HepG2 (cell line): Measurements from ENCODE around the gene NFE2L2. TPM values are rescaled to one million over a fixed set of nuclear protein-coding genes. Genes with fewer than 3 reads are reported as not detected.

Experiments
- AHR ChIP-seq: IDR thresholded peaks from 2 replicates; pipeline ENCODE4 v1.6.1; 2018; ENCODE audit warnings: missing genetic modification reagents, missing compliant biosample characterization
- ARHGAP35 ChIP-seq: sonication (generic); formaldehyde crosslinking; IDR thresholded peaks from 2 replicates; pipeline ENCODE4 v1.9.0; 2022; ENCODE audit warnings: mild to moderate bottlenecking, inconsistent platforms, moderate library complexity, missing genetic modification reagents, borderline replicate concordance
- CAMTA2 ChIP-seq: sonication (generic); formaldehyde crosslinking; IDR thresholded peaks from 2 replicates; pipeline ENCODE4 v1.4.0; 2020; ENCODE audit warnings: mild to moderate bottlenecking, missing genetic modification reagents, borderline replicate concordance
- GLI4 ChIP-seq: sonication (generic); formaldehyde crosslinking; IDR thresholded peaks from 2 replicates; pipeline ENCODE4 v1.5.1; 2020; ENCODE audit warnings: missing genetic modification reagents, mild to moderate bottlenecking, moderate library complexity, borderline replicate concordance
- HMG20B ChIP-seq: conservative IDR thresholded peaks from 2 replicates; pipeline ENCODE4 v1.6.1; 2016; ENCODE audit warnings: missing genetic modification reagents, missing compliant biosample characterization
- HNF4A ChIP-seq: sonication (generic); formaldehyde crosslinking; IDR thresholded peaks from 2 replicates; pipeline ENCODE4 v1.4.0; 2020; ENCODE audit warnings: missing genetic modification reagents
- MTA3 ChIP-seq: sonication (generic); formaldehyde crosslinking; IDR thresholded peaks from 2 replicates; pipeline ENCODE4 v1.4.0; 2020; ENCODE audit warnings: missing genetic modification reagents
- MTF1 ChIP-seq: sonication (generic); formaldehyde crosslinking; IDR thresholded peaks from 2 replicates; pipeline ENCODE4 v1.5.0; 2020; ENCODE audit warnings: missing genetic modification reagents
- MTF2 ChIP-seq: sonication (generic); formaldehyde crosslinking; IDR thresholded peaks from 2 replicates; pipeline ENCODE4 v1.5.0; 2020; ENCODE audit warnings: missing genetic modification reagents, borderline replicate concordance
- NFIB ChIP-seq: sonication (generic); formaldehyde crosslinking; IDR thresholded peaks from 2 replicates; pipeline ENCODE4 v1.9.0; 2021; ENCODE audit warnings: missing genetic modification reagents, mild to moderate bottlenecking, borderline replicate concordance
- PHF20 ChIP-seq: sonication (generic); formaldehyde crosslinking; IDR thresholded peaks from 2 replicates; pipeline ENCODE4 v1.5.0; 2020; ENCODE audit warnings: mild to moderate bottlenecking, missing genetic modification reagents
- RBFOX2 ChIP-seq: fragments of 200-400 bp; formaldehyde crosslinking; IDR thresholded peaks from 2 replicates; pipeline ENCODE4 v1.6.1; 2017; ENCODE audit warnings: low read depth, mild to moderate bottlenecking, low read length
- SMAD9 ChIP-seq: sonication (generic); formaldehyde crosslinking; IDR thresholded peaks from 2 replicates; pipeline ENCODE4 v1.5.1; 2020; ENCODE audit warnings: mild to moderate bottlenecking, missing genetic modification reagents
- ZBTB7A ChIP-seq: sonication (generic); formaldehyde crosslinking; IDR thresholded peaks from 2 replicates; pipeline ENCODE4 v1.8.0; 2022; ENCODE audit warnings: mild to moderate bottlenecking, missing genetic modification reagents
- ZNF34 ChIP-seq: sonication (generic); formaldehyde crosslinking; IDR thresholded peaks from 2 replicates; pipeline ENCODE4 v1.4.0; 2020; ENCODE audit warnings: mild to moderate bottlenecking, missing genetic modification reagents, borderline replicate concordance
- ZNF484 ChIP-seq: sonication (generic); formaldehyde crosslinking; IDR thresholded peaks from 2 replicates; pipeline ENCODE4 v1.5.1; 2020; ENCODE audit warnings: mild to moderate bottlenecking, low read depth, missing genetic modification reagents, borderline replicate concordance
- ZNF562 ChIP-seq: sonication (generic); formaldehyde crosslinking; IDR thresholded peaks from 2 replicates; pipeline ENCODE4 v1.8.0; 2022; ENCODE audit warnings: missing genetic modification reagents, borderline replicate concordance
- ZNF768 ChIP-seq: sonication (generic); formaldehyde crosslinking; IDR thresholded peaks from 2 replicates; pipeline ENCODE4 v1.4.0; 2020; ENCODE audit warnings: missing genetic modification reagents
- ZNF772 ChIP-seq: sonication (generic); formaldehyde crosslinking; IDR thresholded peaks from 2 replicates; pipeline ENCODE4 v1.5.0; 2020; ENCODE audit warnings: mild to moderate bottlenecking, missing genetic modification reagents
- ZSCAN20 ChIP-seq: sonication (generic); formaldehyde crosslinking; IDR thresholded peaks from 2 replicates; pipeline ENCODE4 v1.4.0; 2020; ENCODE audit warnings: missing genetic modification reagents, mild to moderate bottlenecking, borderline replicate concordance
- ZSCAN21 ChIP-seq: sonication (generic); formaldehyde crosslinking; IDR thresholded peaks from 2 replicates; pipeline ENCODE4 v1.8.0; 2022; ENCODE audit warnings: mild to moderate bottlenecking, missing genetic modification reagents, moderate library complexity, borderline replicate concordance
- polyA plus RNA-seq, 8 experiments: library from polyadenylated mRNA; depleted of rRNA in 3 of 8; stranded (reverse) in 7 of 8; unstranded in 1 of 8; fragments of >200 nt; fragmentation: Illumina TruSeq in 4 of 8; extraction: Trizol in 4 of 8; gene quantifications; 2 replicates each; pipeline versions ENCODE4 v1.2.1 to v1.2.3, GENCODE V29; 2011 to 2016; ENCODE audit warnings: low read depth in 4 of 8, missing spikeins in 1 of 8, mixed read lengths in 1 of 8; ENCODE audit not compliant: insufficient read depth in 1 of 8
- total RNA-seq, 5 experiments: library from RNA; depleted of rRNA; stranded (reverse); fragments of >200 nt; fragmentation: Illumina TruSeq; extraction: Trizol; gene quantifications; 2 replicates each; pipeline ENCODE4 v1.2.3, GENCODE V29; 2016; ENCODE audit warnings: low read depth in 1 of 5
- TF ChIP-seq, protein P1 (sequence below): sonication (generic); formaldehyde crosslinking; IDR thresholded peaks from 2 replicates; pipeline ENCODE4 v1.5.0; 2020; ENCODE audit warnings: missing genetic modification reagents
- TF ChIP-seq, protein P2 (sequence below): sonication (generic); formaldehyde crosslinking; IDR thresholded peaks from 2 replicates; pipeline ENCODE4 v1.4.0; 2020; ENCODE audit warnings: missing genetic modification reagents
- TF ChIP-seq, protein P3 (sequence below): IDR thresholded peaks from 2 replicates; pipeline ENCODE4 v1.6.1; 2016; ENCODE audit warnings: missing biosample characterization, missing genetic modification reagents, low read depth

NFE2L2 gene
- total and polyA plus RNA-seq, 2 of the 13 experiments (the other 11 are each of a cell fraction or from before 2014, with no cell fraction given), result 84.6 to 215 TPM

DNA sequence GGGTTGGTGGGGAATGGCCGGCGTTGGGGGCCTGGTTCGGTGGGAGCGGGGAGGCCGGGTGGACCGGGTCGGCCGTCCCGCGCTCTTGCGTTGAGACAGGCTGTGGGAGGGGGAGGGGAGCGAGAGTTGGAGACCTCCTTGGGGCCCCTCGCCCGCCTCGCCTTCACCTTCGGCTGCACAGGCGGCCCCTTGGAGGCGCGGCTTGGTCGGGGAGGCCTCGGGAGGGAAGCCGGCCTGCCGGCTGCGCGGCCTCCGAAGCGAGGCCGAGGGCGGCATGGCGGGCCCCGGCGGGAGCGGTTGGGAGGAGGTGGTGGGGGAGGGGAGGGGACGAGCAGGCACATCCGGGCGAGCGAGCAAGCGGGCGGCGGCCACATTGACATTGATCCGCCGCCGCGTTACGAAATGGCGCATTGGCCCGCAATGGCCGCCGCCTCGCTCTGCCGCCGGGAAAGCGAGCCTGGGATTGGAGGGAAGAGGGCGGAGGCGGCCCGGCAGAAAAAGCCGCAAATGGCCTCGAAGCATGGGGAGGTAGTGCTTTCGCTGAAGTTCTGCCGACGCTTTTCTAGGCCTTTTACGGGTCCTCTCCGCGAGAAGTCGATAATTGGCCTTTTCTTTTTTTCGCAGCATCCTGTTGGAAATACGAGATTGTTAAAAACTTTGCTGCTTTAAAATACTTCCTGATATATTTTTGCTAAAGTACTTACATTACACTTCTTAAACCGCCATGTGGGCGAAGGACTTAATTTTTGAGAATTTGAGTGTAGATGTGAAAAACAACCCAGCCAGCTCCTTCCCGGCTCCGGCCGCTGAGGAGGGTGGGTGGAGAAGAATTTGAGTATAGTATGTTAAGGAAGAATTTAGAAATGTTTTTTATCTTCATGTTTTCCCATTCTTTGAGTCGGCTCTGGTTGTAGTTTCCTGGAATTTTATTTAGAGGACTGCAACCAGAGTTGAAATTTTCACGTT is 51.4 kb downstream of the NFE2L2 start (continued):
- TF ChIP-seq ARHGAP35 (peak; percentile 94), ZNF768 (CRISPR knock-in tag) (peak; percentile 78; the same call in 1 of the 2 replicates), MTA3 (CRISPR knock-in tag) (no peak), NFIB (no peak), PHF20 (CRISPR knock-in tag) (peak; percentile 45; the same call in 1 of the 2 replicates), HMG20B (CRISPR knock-in tag) (peak; percentile 46; the same call in 1 of the 2 replicates), GLI4 (no peak), CAMTA2 (CRISPR knock-in tag) (no peak), MTF1 (CRISPR knock-in tag) (no peak), ZNF484 (CRISPR knock-in tag) (0 out of 2 replicates have a peak, but pooled peaks have one; percentile 9), ZSCAN21 (CRISPR knock-in tag) (peak; percentile 96), ZSCAN20 (CRISPR knock-in tag) (peak; percentile 49; the same call in 1 of the 2 replicates), ZNF772 (CRISPR knock-in tag) (peak; percentile 84), HNF4A (CRISPR knock-in tag) (peak; percentile 24; the same call in 1 of the 2 replicates), RBFOX2 (peak; percentile 98), AHR (CRISPR knock-in tag) (peak; percentile 96), MTF2 (CRISPR knock-in tag) (peak; percentile 37; the same call in 1 of the 2 replicates), ZNF562 (no peak; the same call in 1 of the 2 replicates), ZBTB7A (CRISPR knock-in tag) (peak; percentile 36; the same call in 1 of the 2 replicates), SMAD9 (no peak), ZNF34 (no peak; the same call in 1 of the 2 replicates)
- TF ChIP-seq, protein P1, sequence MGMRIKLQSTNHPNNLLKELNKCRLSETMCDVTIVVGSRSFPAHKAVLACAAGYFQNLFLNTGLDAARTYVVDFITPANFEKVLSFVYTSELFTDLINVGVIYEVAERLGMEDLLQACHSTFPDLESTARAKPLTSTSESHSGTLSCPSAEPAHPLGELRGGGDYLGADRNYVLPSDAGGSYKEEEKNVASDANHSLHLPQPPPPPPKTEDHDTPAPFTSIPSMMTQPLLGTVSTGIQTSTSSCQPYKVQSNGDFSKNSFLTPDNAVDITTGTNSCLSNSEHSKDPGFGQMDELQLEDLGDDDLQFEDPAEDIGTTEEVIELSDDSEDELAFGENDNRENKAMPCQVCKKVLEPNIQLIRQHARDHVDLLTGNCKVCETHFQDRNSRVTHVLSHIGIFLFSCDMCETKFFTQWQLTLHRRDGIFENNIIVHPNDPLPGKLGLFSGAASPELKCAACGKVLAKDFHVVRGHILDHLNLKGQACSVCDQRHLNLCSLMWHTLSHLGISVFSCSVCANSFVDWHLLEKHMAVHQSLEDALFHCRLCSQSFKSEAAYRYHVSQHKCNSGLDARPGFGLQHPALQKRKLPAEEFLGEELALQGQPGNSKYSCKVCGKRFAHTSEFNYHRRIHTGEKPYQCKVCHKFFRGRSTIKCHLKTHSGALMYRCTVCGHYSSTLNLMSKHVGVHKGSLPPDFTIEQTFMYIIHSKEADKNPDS (CRISPR knock-in tag), result peak; percentile 84; the same call in 1 of the 2 replicates
- TF ChIP-seq, protein P2, sequence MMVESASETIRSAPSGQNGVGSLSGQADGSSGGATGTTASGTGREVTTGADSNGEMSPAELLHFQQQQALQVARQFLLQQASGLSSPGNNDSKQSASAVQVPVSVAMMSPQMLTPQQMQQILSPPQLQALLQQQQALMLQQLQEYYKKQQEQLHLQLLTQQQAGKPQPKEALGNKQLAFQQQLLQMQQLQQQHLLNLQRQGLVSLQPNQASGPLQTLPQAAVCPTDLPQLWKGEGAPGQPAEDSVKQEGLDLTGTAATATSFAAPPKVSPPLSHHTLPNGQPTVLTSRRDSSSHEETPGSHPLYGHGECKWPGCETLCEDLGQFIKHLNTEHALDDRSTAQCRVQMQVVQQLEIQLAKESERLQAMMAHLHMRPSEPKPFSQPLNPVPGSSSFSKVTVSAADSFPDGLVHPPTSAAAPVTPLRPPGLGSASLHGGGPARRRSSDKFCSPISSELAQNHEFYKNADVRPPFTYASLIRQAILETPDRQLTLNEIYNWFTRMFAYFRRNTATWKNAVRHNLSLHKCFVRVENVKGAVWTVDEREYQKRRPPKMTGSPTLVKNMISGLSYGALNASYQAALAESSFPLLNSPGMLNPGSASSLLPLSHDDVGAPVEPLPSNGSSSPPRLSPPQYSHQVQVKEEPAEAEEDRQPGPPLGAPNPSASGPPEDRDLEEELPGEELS (CRISPR knock-in tag), result peak; percentile 71
- TF ChIP-seq, protein P3, sequence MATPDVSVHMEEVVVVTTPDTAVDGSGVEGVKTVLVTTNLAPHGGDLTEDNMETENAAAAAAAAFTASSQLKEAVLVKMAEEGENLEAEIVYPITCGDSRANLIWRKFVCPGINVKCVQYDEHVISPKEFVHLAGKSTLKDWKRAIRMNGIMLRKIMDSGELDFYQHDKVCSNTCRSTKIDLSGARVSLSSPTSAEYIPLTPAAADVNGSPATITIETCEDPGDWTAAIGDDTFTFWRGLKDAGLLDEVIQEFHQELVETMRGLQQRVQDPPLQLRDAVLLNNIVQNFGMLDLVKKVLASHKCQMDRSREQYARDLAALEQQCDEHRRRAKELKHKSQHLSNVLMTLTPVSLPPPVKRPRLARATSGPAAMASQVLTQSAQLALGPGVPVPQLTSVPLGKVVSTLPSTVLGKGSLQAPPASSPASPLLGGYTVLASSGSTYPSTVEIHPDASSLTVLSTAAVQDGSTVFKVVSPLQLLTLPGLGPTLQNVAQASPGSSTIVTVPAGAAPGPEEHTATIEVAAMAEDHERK (CRISPR knock-in tag), result peak; percentile 41; the same call in 1 of the 2 replicates
